HG02981 (cell line): ENCODE results near the gene KCNJ18.
"Not testable (repeated sequence)": the region's sequence is repeated elsewhere in the genome, so short reads cannot be mapped to it uniquely, and the experiment has no call there.

Source experiments
- ATAC-seq: cut with Tn5 transposase; IDR thresholded peaks from one replicate; pipeline ENCODE4 v1.9.1; 2021; ENCODE audit warnings: mild to moderate bottlenecking, moderate library complexity; ENCODE audit not compliant: unreplicated experiment

The KCNJ18 gene

GRCh38 chr17:21702029-21702428 is 9.7 kb downstream of the KCNJ18 start:
- not testable (repeated sequence) for ATAC-seq

GRCh38 chr17:21702521-21702920 is 10.2 kb downstream of the KCNJ18 start:
- not testable (repeated sequence) for ATAC-seq

GRCh38 chr17:21702940-21703640 is 10.8 kb downstream of the KCNJ18 start:
- not testable (repeated sequence) for ATAC-seq

DNA sequence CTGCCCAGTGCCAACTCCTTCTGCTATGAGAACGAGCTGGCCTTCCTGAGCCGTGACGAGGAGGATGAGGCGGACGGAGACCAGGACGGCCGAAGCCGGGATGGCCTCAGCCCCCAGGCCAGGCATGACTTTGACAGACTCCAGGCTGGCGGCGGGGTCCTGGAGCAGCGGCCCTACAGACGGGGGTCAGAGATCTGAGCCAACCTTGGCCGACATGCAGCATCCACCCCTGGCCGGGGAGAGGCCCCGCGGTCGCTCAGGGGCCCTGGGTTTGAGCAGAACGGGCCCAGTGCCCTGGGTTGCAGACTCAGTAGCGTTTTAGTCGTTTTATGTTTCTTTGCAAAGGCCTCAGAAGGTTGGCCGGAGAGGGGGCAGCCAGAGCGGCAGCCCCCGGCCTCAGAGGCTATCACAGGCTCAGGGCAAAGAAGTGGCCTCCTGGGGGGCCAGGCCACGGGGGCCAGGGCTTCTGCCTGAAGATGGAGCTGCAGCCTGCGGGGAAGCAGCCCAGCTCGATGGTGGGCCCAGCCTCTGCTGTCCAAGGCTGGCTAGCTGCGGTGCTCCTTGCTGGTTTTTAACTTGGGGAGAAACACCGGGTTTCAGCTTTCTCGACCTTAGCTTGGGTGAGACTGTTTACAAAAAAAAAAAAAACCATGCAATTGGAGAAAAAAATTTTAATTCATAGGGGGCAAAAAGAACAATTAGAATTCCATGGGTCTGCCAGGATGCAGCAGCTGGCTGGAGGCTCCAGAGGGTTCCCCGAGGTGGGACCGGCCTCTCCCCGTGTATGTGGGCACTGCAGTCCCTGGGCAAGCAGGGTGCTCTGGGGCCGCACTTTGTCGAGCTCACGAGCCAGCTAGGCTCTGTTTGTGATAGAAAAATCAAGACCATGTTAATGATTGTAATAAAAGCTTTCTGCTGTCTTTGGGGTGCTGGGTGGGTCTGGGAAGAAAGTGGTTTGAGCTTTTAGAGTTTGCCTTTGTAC is 11.9 kb downstream of the KCNJ18 start:
- ATAC-seq = not testable (repeated sequence)

DNA sequence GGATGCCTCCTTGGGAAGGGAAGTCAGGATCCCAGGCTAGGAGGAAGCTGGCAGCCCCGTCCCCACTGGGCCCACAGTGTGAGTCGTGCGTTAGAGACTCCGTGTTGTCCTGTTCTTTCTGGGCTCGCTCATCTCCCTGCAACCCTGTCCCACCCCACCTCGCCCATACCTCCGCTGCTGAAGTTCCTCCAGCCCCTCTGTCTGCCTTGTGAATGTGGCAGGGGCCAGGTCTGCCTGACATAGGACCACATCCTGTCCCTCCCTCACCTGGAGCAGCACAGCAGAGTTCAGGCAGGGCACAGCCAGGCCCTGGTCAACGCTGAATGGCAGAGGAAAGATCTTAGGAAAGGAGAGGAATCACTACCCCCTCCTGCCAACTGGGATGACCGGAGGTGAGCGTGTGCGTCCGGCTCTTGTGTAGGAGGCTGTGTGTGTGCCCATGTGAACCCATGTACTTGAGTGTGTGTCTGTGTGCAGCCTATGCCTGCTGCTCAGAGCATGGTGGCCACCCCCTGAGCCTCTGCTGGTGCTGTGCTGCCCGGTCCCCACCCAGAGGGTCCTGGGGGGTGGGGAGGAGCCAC is 12.8 kb downstream of the KCNJ18 start:
- no peak for ATAC-seq

- not testable (repeated sequence) for ATAC-seq
Measured at GRCh38 chr17:21705746-21706145, 13.4 kb downstream of the KCNJ18 start.

DNA sequence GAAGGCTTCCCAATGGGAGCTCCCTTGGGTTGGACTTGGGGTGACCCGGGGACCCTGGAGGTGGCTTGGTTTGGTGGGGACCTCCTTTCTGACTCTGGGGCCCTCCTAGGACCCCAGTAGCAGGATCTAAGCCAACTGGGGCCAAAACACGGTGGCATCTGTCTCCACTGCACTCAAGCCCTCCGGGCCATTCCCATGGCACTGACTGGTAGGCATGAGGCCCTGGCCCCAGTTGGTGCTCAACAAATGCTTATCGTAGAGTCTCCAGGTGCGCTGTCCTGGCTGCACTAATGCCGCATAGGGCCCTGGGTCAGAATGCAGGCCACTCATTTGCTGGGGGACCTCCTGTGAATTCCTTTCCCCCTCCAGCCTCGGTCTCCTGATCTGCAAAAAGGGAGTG is 14.2 kb downstream of the KCNJ18 start:
- ATAC-seq = not testable (repeated sequence)

- ATAC-seq = not testable (repeated sequence)
Measured at GRCh38 chr17:21707131-21707530, 14.8 kb downstream of the KCNJ18 start.

GRCh38 chr17:21707711-21708611 is 15.6 kb downstream of the KCNJ18 start:
- not testable (repeated sequence) for ATAC-seq

DNA sequence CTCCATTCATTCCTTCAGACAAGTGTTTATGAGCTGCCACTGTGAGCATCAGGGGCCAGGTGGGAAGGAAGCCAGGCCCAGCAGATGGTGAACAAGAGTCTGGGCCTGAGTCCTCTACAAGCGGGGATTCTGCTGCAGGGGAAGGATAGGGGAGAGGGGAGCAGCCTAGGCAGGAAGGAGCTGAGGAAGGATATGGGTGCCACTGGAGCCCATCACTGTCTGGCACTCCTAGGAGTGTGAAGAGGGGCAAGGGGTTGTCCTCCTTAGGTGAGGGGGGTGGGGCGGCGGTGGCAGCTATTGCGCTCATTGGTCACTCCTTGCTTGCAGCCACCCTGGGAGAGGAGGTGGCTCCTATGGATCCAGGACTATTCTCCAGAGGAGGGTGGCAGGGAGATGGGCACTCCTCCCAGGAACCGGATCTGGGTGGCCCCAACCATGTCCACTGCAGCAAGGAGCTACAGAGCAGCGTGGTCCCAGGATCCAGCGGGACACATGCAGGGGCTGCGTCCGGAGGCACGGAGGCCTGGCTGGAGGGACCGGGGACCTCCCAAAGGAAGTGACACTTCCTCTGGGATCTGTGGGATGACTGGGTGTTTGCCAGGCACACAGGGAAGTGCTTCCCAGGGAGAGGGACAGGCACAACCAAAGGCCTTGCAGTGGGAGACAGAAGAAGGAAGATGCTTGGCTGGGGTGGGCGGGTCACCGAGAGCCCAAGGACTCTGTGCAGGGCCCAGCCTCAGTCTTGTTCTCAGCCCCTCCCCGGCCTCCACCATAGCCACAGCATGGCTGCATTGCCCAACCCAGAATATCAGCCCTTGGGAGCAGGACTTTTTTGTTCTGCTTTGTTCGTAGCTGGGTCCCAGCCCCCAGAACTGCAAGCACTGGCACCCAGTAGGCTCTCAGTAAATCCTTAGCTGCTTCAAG is 16.6 kb downstream of the KCNJ18 start:
- not testable (repeated sequence) for ATAC-seq

DNA sequence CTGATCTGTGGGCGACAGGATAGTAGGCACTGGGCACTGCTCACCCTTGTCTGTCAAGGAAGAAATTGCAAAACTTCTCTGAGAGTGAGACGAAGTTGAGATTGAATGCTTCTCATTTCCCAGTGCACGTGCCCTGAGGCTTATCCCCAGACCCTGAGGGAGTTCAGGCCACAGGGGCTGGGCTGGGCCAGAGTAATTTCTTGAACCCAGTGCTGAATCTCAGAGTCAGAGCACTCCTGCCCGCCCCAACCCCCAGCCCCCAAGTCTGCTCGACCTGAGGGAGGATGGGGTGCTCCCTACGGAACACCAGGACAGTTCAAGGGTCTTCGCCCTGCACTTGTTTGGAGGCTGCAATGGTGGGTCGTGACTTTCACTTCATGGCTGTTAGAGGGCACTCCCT is 17.7 kb downstream of the KCNJ18 start:
- not testable (repeated sequence) for ATAC-seq

DNA sequence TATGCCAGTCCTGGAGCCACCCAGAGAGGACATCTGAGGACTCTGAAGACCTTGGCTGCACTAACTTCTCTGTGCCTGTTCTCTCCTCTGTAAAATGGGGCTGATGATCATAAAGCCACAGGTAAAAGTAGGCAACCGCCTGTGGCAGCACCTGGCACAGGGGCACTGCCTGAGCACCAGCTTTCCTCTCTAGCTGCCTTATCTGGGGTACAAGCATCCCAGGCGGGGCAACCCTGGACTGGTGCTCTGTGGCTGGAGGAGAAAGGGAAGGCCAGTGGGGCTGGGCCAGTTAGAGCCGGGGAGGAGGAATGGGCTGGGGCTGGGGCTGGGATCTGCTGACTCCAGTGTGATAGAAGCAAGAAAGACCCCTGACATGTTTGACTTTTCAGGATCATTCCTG is 18.2 kb downstream of the KCNJ18 start:
- ATAC-seq = not testable (repeated sequence)

DNA sequence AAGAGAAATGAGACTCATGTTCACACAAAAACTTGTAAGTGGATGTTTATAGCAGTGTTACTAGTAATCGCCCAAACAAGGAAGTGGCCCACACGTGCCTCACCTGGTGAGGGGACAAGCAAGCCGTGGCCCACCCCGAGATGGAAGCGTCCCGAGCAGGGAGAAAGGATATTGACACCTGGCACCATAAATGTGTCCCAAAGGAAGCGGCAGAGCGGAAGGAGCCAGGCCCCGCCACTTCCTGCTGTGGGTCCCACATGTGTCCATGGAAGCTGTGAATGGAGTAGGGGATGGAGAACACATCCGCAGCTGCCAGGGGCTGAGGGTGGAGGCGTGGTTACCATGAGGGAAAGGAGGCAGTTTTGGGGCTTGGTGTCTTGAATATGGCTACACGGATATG is 18.9 kb downstream of the KCNJ18 start:
- ATAC-seq = no peak

DNA sequence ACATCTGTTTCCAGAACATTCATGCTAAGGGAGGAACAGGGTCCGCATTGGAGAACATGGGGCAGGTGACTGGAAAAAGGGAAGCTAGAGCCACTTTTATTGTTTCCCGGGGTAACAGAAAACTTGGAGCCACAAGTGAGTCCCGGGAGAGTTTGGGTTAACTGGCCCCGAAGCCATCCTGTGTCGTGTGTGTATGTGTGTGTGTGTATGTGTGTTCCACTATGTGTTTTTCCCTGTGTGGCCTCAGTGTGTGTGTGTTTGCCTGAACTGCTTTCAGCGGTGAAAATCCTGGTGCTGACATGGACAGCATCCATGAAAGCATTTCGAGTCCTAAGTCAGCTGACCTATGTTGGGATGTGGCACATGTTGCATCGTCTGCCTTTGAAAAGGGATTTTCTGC is 20.7 kb downstream of the KCNJ18 start:
- ATAC-seq = not testable (repeated sequence)

DNA sequence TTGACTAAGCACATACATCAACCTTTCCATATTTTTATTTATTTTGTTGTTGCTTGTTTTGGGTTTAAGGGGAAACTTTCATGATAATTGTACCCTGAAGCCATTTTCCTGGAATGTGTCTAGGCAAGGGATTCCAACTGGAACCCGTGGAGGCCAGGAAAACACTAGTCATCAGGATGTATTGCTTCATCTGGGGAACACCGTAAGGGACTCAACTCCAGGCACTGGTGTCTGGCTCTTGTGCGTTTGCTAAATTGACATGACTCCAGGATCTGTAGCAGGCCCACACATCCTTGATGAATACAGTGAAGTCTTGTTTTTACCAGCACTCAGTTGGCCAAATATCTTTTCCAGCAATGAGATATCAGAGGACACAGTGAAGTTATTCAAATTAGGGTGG is 21.3 kb downstream of the KCNJ18 start:
- not testable (repeated sequence) for ATAC-seq

DNA sequence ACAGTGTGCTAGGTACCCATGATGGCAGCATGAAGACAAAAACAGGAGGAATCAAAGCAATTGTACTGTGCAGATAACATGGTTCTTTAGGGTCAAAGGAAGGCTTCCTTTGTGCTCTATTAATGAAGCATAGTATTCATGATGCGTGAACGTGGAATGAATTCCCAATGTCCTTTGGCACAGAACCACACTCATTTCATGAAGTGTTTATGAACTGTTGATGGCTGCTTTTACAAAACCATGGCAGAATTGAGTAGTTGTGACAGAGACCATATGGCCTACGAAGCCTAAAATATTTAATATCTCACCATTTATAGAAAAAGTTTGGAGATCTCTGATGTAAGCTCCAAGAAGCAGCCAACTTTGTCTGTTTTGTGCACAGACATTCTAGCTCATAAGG is 22.4 kb downstream of the KCNJ18 start:
- ATAC-seq = not testable (repeated sequence)

DNA sequence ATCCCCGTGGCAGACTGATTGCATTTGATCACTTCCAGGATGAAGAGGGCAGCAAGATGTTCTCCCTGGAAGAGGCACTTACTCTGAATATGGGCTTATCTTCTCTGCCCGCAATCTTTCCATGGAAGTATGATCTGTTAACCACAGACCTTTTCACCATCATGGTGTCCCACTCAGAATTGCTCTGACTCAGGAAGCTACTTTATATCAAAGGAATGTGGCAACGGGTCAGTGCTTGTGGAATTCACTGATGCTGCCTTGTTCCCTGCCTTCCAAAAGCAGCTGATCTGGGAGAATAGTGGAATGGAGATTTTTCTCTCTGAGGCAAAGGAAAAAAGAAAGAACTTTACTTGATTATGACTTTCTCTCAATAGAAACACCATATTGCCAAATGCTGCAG is 23.6 kb downstream of the KCNJ18 start:
- ATAC-seq = not testable (repeated sequence)

- ATAC-seq = not testable (repeated sequence)
Measured at GRCh38 chr17:21718971-21719370, 26.6 kb downstream of the KCNJ18 start.

- not testable (repeated sequence) for ATAC-seq
Measured at GRCh38 chr17:21719511-21720226, 27.3 kb downstream of the KCNJ18 start.
